Measurements from ENCODE around the gene DNAH1.
A peak's percentile ranks its signal among the peaks of the same experiment; 100 is the strongest.

- TF ChIP-seq POLR2AphosphoS5 (IDR thresholded peaks at IDR 0.05; ENCODE audit: low read depth, low read length), result peak; percentile 19
- no peak for TF ChIP-seq TAF1 (IDR thresholded peaks at IDR 0.05; ENCODE audit: low read depth, low read length)
- TF ChIP-seq POLR2A (IDR thresholded peaks at IDR 0.05; ENCODE audit: low read depth, low read length), result no peak
- no peak for TF ChIP-seq POU2F2 (IDR thresholded peaks at IDR 0.05; ENCODE audit: low read depth, low read length)
- no peak for TF ChIP-seq SPI1 (IDR thresholded peaks at IDR 0.05; ENCODE audit: low read depth, low read length)
- TF ChIP-seq PAX5 (IDR thresholded peaks at IDR 0.05; ENCODE audit: insufficient read depth, low read length, severe bottlenecking), result no peak
These were observed 82.6 kb downstream of the DNAH1 start for GRCh38 chr3:52398670-52399081.
